Measurements from ENCODE around the gene NEK7. TPM values are rescaled to one million over a fixed set of nuclear protein-coding genes. Genes with fewer than 3 reads are reported as not detected.

Gene NEK7
- total and polyA plus RNA-seq, 2 donors (not counting 1 experiment from before 2014, with no cell fraction given) = 8.1 to 75.4 TPM

GRCh38 chr1:198241553-198241952, 84.8 kb downstream of the NEK7 start:
- H3K9me3 Mint-ChIP-seq (ENCODE audit: insufficient read depth) = no peaks in the 10 kb centered on the region
- no peak overlapping the region for H3K27ac ChIP-seq (ENCODE audit: low read length in 2 of 2)
- WGBS (ENCODE audit: insufficient coverage) = 50% methylated on average over 2 of the region's 2 CpGs
- no peaks in the 10 kb centered on the region for H3K27me3 ChIP-seq (replicated peaks in 1 of 4; ENCODE audit: control extremely low read depth in 1 of 4, control insufficient read depth in 3 of 4, insufficient read depth in 4 of 4, low read length in 3 of 4)
- H3K4me2 ChIP-seq (replicated peaks; ENCODE audit: low read depth, low read length, poor library complexity, severe bottlenecking) = no peak overlapping the region
- no peak overlapping the region for H2AFZ ChIP-seq (ENCODE audit: insufficient read depth, low read depth, low read length, poor library complexity, severe bottlenecking)
- DNase-seq (no peak), ATAC-seq (ENCODE audit: low read depth) (no peak)
- no peak overlapping the region for H3K27ac Mint-ChIP-seq
- H3K9me3 ChIP-seq (ENCODE audit: control extremely low read depth in 1 of 3, control insufficient read depth in 2 of 3, insufficient read depth in 1 of 3, low read length in 2 of 3) = peaks cover 0 to 3% (median 1%) of the 10 kb centered on the region in 3 donors
- TF ChIP-seq EZH2 (IDR thresholded peaks at IDR 0.05; ENCODE audit: borderline replicate concordance, insufficient read depth, low read depth, low read length, poor library complexity, severe bottlenecking) = no peak
- TF ChIP-seq CTCF (IDR thresholded peaks at IDR 0.05) = no peak
- intact Hi-C loops (cut with micrococcal nuclease) = no loop called here
- no peaks in the 10 kb centered on the region for H3K27me3 Mint-ChIP-seq
- peaks cover 2 to 4% of the 10 kb centered on the region in 2 experiments for H3K36me3 ChIP-seq (replicated peaks in 1 of 2; ENCODE audit: control extremely low read depth in 1 of 2, control insufficient read depth in 1 of 2, extremely low read depth in 1 of 2, insufficient read depth in 2 of 2, low read length in 1 of 2)
- H3K4me3 ChIP-seq (ENCODE audit: control extremely low read depth in 1 of 5, extremely low read depth in 1 of 5, insufficient read depth in 1 of 5, low read depth in 2 of 5, low read length in 4 of 5) = no peak overlapping the region
- ChIA-PET POLR2A (no interaction called here), CTCF (no interaction called here)
- H3K79me2 ChIP-seq (ENCODE audit: control insufficient read depth, insufficient read depth, low read length) = peaks cover 52% of the 10 kb centered on the region
- peaks cover 14% of the 10 kb centered on the region for H3K4me1 Mint-ChIP-seq
- peaks cover 7 to 9% of the 10 kb centered on the region in 2 donors for H3K4me1 ChIP-seq (ENCODE audit: control insufficient read depth in 2 of 2, insufficient read depth in 2 of 2, low read length in 2 of 2)
- H4K20me1 ChIP-seq (ENCODE audit: control insufficient read depth, insufficient read depth, low read length, poor library complexity, severe bottlenecking) = peaks cover 30% of the 10 kb centered on the region
- no peak overlapping the region for H3K9ac ChIP-seq (ENCODE audit: low read length)
- no peak overlapping the region for H3K4me3 Mint-ChIP-seq

DNA sequence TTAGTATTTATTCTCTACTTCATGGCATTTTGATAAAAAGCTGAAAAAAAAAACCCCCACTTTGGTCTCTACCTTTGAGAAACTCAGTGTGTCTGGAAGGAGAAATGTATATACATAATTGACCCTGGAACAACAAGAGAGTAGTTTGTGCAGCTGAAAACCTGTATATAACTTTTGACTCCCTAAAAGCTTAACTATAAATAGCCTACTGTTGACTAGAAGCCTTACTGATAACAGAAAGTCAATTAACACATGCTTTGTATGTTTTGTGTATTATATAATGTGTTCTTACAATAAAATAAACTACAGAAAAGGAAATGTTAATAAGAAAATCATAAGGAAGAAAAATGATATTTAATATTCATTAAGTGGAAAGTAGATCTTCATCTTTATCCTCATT, 88.0 kb downstream of the NEK7 start:
- Histone ChIP-seq H3K4me2 (replicated peaks; ENCODE audit: low read depth, low read length, poor library complexity, severe bottlenecking) (no peak overlapping the region), H3K9me3 (ENCODE audit: control extremely low read depth in 1 of 3, control insufficient read depth in 2 of 3, insufficient read depth in 1 of 3, low read length in 2 of 3) (peaks cover 0 to 3% (median 0%) of the 10 kb centered on the region in 3 donors), H3K9ac (ENCODE audit: low read length) (no peak overlapping the region), H4K20me1 (ENCODE audit: control insufficient read depth, insufficient read depth, low read length, poor library complexity, severe bottlenecking) (peaks cover 36% of the 10 kb centered on the region), H2AFZ (ENCODE audit: insufficient read depth, low read depth, low read length, poor library complexity, severe bottlenecking) (no peak overlapping the region), H3K79me2 (ENCODE audit: control insufficient read depth, insufficient read depth, low read length) (peaks cover 58% of the 10 kb centered on the region), H3K27ac (ENCODE audit: low read length in 2 of 2) (no peak overlapping the region), H3K27me3 (replicated peaks in 1 of 4; ENCODE audit: control extremely low read depth in 1 of 4, control insufficient read depth in 3 of 4, insufficient read depth in 4 of 4, low read length in 3 of 4) (no peaks in the 10 kb centered on the region), H3K4me1 (ENCODE audit: control insufficient read depth in 2 of 2, insufficient read depth in 2 of 2, low read length in 2 of 2) (no peaks in the 10 kb centered on the region), H3K4me3 (ENCODE audit: control extremely low read depth in 1 of 5, extremely low read depth in 1 of 5, insufficient read depth in 1 of 5, low read depth in 2 of 5, low read length in 4 of 5) (no peak overlapping the region), H3K36me3 (replicated peaks in 1 of 2; ENCODE audit: control extremely low read depth in 1 of 2, control insufficient read depth in 1 of 2, extremely low read depth in 1 of 2, insufficient read depth in 2 of 2, low read length in 1 of 2) (peaks cover 1 to 2% of the 10 kb centered on the region in 2 experiments)
- Mint-ChIP-seq H3K4me1 (peaks cover 12% of the 10 kb centered on the region), H3K27me3 (no peaks in the 10 kb centered on the region), H3K27ac (no peak overlapping the region), H3K9me3 (ENCODE audit: insufficient read depth) (no peaks in the 10 kb centered on the region), H3K4me3 (no peak overlapping the region)
- intact Hi-C loops (cut with micrococcal nuclease) = no loop called here
- TF ChIP-seq CTCF (IDR thresholded peaks at IDR 0.05) = no peak
- no peak for TF ChIP-seq EZH2 (IDR thresholded peaks at IDR 0.05; ENCODE audit: borderline replicate concordance, insufficient read depth, low read depth, low read length, poor library complexity, severe bottlenecking)
- CTCF ChIA-PET = interaction anchor here (0.5 to 1.3 kb wide), 2 partner anchors 17 to 442 kb away, joined by 3 read pairs; no protein-coding TSS in a partner anchor
- ATAC-seq (ENCODE audit: low read depth) = no peak
- POLR2A ChIA-PET = no interaction called here
- no peak for DNase-seq

Measured in B cell (primary cell).